Endothelial cell (in vitro differentiated cells): Measurements from ENCODE around the gene ARID4B. TPM values are rescaled to one million over a fixed set of nuclear protein-coding genes. Genes with fewer than 3 reads are reported as not detected.

Experiments
- DNase-seq: peaks from one replicate; pipeline ENCODE4 v3.0.0; 2021; ENCODE audit warnings: low spot score
- H3K27ac Mint-ChIP-seq: one replicate; pipeline ENCODE4 v1.8.0; 2021; ENCODE audit warnings: mixed read lengths, inconsistent platforms; ENCODE audit not compliant: unreplicated experiment
- H3K27me3 Mint-ChIP-seq: one replicate; pipeline ENCODE4 v1.8.0; 2021; ENCODE audit warnings: mild to moderate bottlenecking, moderate library complexity, mixed read lengths, inconsistent platforms; ENCODE audit not compliant: unreplicated experiment
- H3K36me3 Mint-ChIP-seq: one replicate; pipeline ENCODE4 v1.8.0; 2021; ENCODE audit warnings: mild to moderate bottlenecking, low read depth, mixed read lengths, inconsistent platforms; ENCODE audit not compliant: unreplicated experiment
- H3K4me1 Mint-ChIP-seq: one replicate; pipeline ENCODE4 v1.8.0; 2021; ENCODE audit warnings: mild to moderate bottlenecking, mixed read lengths, inconsistent platforms; ENCODE audit not compliant: unreplicated experiment
- H3K4me3 Mint-ChIP-seq: one replicate; pipeline ENCODE4 v1.8.0; 2021; ENCODE audit warnings: mild to moderate bottlenecking, mixed read lengths, inconsistent platforms; ENCODE audit not compliant: unreplicated experiment
- H3K9me3 Mint-ChIP-seq: one replicate; pipeline ENCODE4 v1.8.0; 2021; ENCODE audit warnings: mixed read lengths, inconsistent platforms; ENCODE audit not compliant: unreplicated experiment
- CTCF ChIP-seq: fragments of 200-600 bp; sonication (generic); IDR thresholded peaks from one replicate; pipeline ENCODE4 v1.5.0; 2021; ENCODE audit warnings: antibody characterized with exemption; ENCODE audit not compliant: unreplicated experiment
- total RNA-seq: library from RNA; stranded (reverse); fragmentation: NEBNext Ultra II Directional; extraction: Animal tissue kit (Norgen Biotek cat#: 25700); gene quantifications from one replicate; pipeline ENCODE4 v1.2.1, GENCODE V29; 2021; ENCODE audit not compliant: unreplicated experiment

ARID4B gene
- total RNA-seq, 1 donor from 2014 or later, result 48.2 TPM

- H3K27me3 Mint-ChIP-seq, result no peaks in the 10 kb centered on the region
- H3K9me3 Mint-ChIP-seq, result no peaks in the 10 kb centered on the region
- peaks cover 14% of the 10 kb centered on the region for H3K36me3 Mint-ChIP-seq
- TF ChIP-seq CTCF, result no peak
- no peaks in the 10 kb centered on the region for H3K4me1 Mint-ChIP-seq
- DNase-seq, result no peak
- no peak overlapping the region for H3K4me3 Mint-ChIP-seq
- H3K27ac Mint-ChIP-seq, result no peak overlapping the region
Measured at GRCh38 chr1:235341334-235341733, 13.4 kb upstream of the ARID4B start.

GRCh38 chr1:235339746-235340145, 11.8 kb upstream of the ARID4B start:
- Mint-ChIP-seq H3K27ac (no peak overlapping the region), H3K4me1 (no peaks in the 10 kb centered on the region), H3K36me3 (peaks cover 8% of the 10 kb centered on the region)

GRCh38 chr1:235336903-235337302, 8.9 kb upstream of the ARID4B start:
- Mint-ChIP-seq H3K36me3 (peaks cover 4% of the 10 kb centered on the region), H3K4me3 (no peak overlapping the region), H3K9me3 (no peaks in the 10 kb centered on the region), H3K4me1 (peaks cover 2% of the 10 kb centered on the region), H3K27me3 (no peaks in the 10 kb centered on the region), H3K27ac (no peak overlapping the region)
- DNase-seq, result no peak
- no peak for TF ChIP-seq CTCF

More at GRCh38 chr1:235339746-235340145, 11.8 kb upstream of the ARID4B start:
- Mint-ChIP-seq H3K27me3 (no peaks in the 10 kb centered on the region), H3K9me3 (no peaks in the 10 kb centered on the region), H3K4me3 (no peak overlapping the region)
- no peak for DNase-seq
- TF ChIP-seq CTCF, result no peak

- peak overlapping the region; percentile 62 for H3K27ac Mint-ChIP-seq
- DNase-seq, result no peak
- TF ChIP-seq CTCF, result no peak
- no peak overlapping the region for H3K4me3 Mint-ChIP-seq
- peaks cover 6% of the 10 kb centered on the region for H3K27me3 Mint-ChIP-seq
- H3K4me1 Mint-ChIP-seq, result peaks cover 21% of the 10 kb centered on the region
- peaks cover 6% of the 10 kb centered on the region for H3K36me3 Mint-ChIP-seq
- H3K9me3 Mint-ChIP-seq, result no peaks in the 10 kb centered on the region
Measured at GRCh38 chr1:235331401-235331800, 3.4 kb upstream of the ARID4B start.

GRCh38 chr1:235330918-235331285, 2.9 kb upstream of the ARID4B start:
- Mint-ChIP-seq H3K4me3 (no peak overlapping the region), H3K4me1 (peaks cover 25% of the 10 kb centered on the region), H3K27ac (peak overlapping the region; percentile 62), H3K9me3 (no peaks in the 10 kb centered on the region), H3K27me3 (peaks cover 9% of the 10 kb centered on the region), H3K36me3 (peaks cover 6% of the 10 kb centered on the region)
- no peak for TF ChIP-seq CTCF
- no peak for DNase-seq
